Dedifferentiated amniotic fluid mesenchymal stem cell (primary cell): ENCODE results near the gene FNDC3B.
"Not testable (repeated sequence)": the region's sequence is repeated elsewhere in the genome, so short reads cannot be mapped to it uniquely, and the experiment has no call there.

Experiments used
- DNase-seq: peaks from one replicate; pipeline ENCODE4 v3.0.0-alpha.2; 2016; ENCODE audit errors: extremely low spot score

Gene FNDC3B

GRCh38 chr3:172365028-172365567, 325.7 kb downstream of the FNDC3B start:
- no peak for DNase-seq

GRCh38 chr3:172367205-172368105, 328.1 kb downstream of the FNDC3B start:
- DNase-seq: no peak

- not testable (repeated sequence) for DNase-seq
These were observed 329.2 kb downstream of the FNDC3B start for GRCh38 chr3:172368556-172368955.

- DNase-seq: no peak
These were observed 330.3 kb downstream of the FNDC3B start for GRCh38 chr3:172369590-172370259.

- DNase-seq: no peak
These were observed 331.0 kb downstream of the FNDC3B start for GRCh38 chr3:172370419-172370818.

- DNase-seq: no peak
These were observed 332.2 kb downstream of the FNDC3B start for GRCh38 chr3:172371544-172371943.

- no peak for DNase-seq
These were observed 333.5 kb downstream of the FNDC3B start for GRCh38 chr3:172372895-172373294.

GRCh38 chr3:172373912-172374311, 334.5 kb downstream of the FNDC3B start:
- no peak for DNase-seq

- DNase-seq: no peak
These were observed 335.9 kb downstream of the FNDC3B start for GRCh38 chr3:172375206-172375850.

- no peak for DNase-seq
These were observed 337.0 kb downstream of the FNDC3B start for GRCh38 chr3:172376402-172376801.

- no peak for DNase-seq
These were observed 337.5 kb downstream of the FNDC3B start for GRCh38 chr3:172376881-172377280.

GRCh38 chr3:172378439-172378838, 339.1 kb downstream of the FNDC3B start:
- DNase-seq: no peak

GRCh38 chr3:172379372-172379771, 340.0 kb downstream of the FNDC3B start:
- no peak for DNase-seq

- DNase-seq: no peak
These were observed 341.3 kb downstream of the FNDC3B start for GRCh38 chr3:172380632-172381031.

- no peak for DNase-seq
These were observed 344.0 kb downstream of the FNDC3B start for GRCh38 chr3:172383306-172383796.

- DNase-seq: no peak
These were observed 345.5 kb downstream of the FNDC3B start for GRCh38 chr3:172384836-172385235.

- no peak for DNase-seq
These were observed 348.4 kb downstream of the FNDC3B start for GRCh38 chr3:172387728-172388127.

GRCh38 chr3:172388412-172389078, 349.2 kb downstream of the FNDC3B start:
- no peak for DNase-seq

- no peak for DNase-seq
These were observed 351.4 kb downstream of the FNDC3B start for GRCh38 chr3:172390792-172391191.

GRCh38 chr3:172391592-172392302, 352.4 kb downstream of the FNDC3B start:
- DNase-seq: peak; percentile 37

GRCh38 chr3:172394692-172395091, 355.3 kb downstream of the FNDC3B start:
- no peak for DNase-seq
